Endodermal cell (in vitro differentiated cells): ENCODE data around the gene NAT8. TPM values are rescaled to one million over a fixed set of nuclear protein-coding genes. Genes with fewer than 3 reads are reported as not detected.
"Not testable (repeated sequence)": the region's sequence is repeated elsewhere in the genome, so short reads cannot be mapped to it uniquely, and the experiment has no call there.

Experiments
- DNase-seq: peaks from one replicate; pipeline ENCODE4 v3.0.0-alpha.2; 2017
- H3K27ac ChIP-seq: 2 replicates; pipeline ENCODE4 v1.5.1; 2013; ENCODE audit warnings: mild to moderate bottlenecking, low read depth, low read length, moderate library complexity
- H3K27me3 ChIP-seq: 2 replicates; pipeline ENCODE4 v1.6.1; 2013; ENCODE audit warnings: mild to moderate bottlenecking, low read length, moderate library complexity; ENCODE audit not compliant: insufficient read depth, control insufficient read depth, poor library complexity, severe bottlenecking
- H3K36me3 ChIP-seq: 2 replicates; pipeline ENCODE4 v1.7.0; 2013; ENCODE audit warnings: mild to moderate bottlenecking, low read length, moderate library complexity; ENCODE audit not compliant: control insufficient read depth, insufficient read depth
- H3K4me1 ChIP-seq: one replicate; pipeline ENCODE4 v1.7.0; 2013; ENCODE audit warnings: low read length; ENCODE audit not compliant: control insufficient read depth, insufficient read depth
- H3K4me3 ChIP-seq: 2 replicates; pipeline ENCODE4 v1.5.1; 2013; ENCODE audit warnings: mild to moderate bottlenecking, low read length, moderate library complexity
- H3K9ac ChIP-seq: 2 replicates; pipeline ENCODE4 v1.6.1; 2013; ENCODE audit warnings: mild to moderate bottlenecking, low read length, moderate library complexity; ENCODE audit not compliant: poor library complexity, severe bottlenecking; ENCODE audit errors: extremely low read depth
- H3K9me3 ChIP-seq: 2 replicates; pipeline ENCODE4 v1.6.1; 2013; ENCODE audit warnings: mild to moderate bottlenecking, low read length, moderate library complexity; ENCODE audit not compliant: control insufficient read depth
- H3K27ac Mint-ChIP-seq: 2 replicates; pipeline ENCODE4 v1.8.0; 2020; ENCODE audit warnings: mixed read lengths
- H3K27me3 Mint-ChIP-seq: 2 replicates; pipeline ENCODE4 v1.8.0; 2021; ENCODE audit warnings: mild to moderate bottlenecking, mixed read lengths; ENCODE audit not compliant: insufficient read depth
- H3K36me3 Mint-ChIP-seq: 2 replicates; pipeline ENCODE4 v1.8.0; 2020; ENCODE audit warnings: low read depth, mixed read lengths
- H3K4me1 Mint-ChIP-seq: 2 replicates; pipeline ENCODE4 v1.8.0; 2020; ENCODE audit warnings: mixed read lengths
- H3K4me3 Mint-ChIP-seq: 2 replicates; pipeline ENCODE4 v1.8.0; 2020; ENCODE audit warnings: mild to moderate bottlenecking, moderate library complexity, mixed read lengths
- H3K9me3 Mint-ChIP-seq: 2 replicates; pipeline ENCODE4 v1.8.0; 2020; ENCODE audit warnings: mild to moderate bottlenecking, mixed read lengths
- WGBS, 2 experiments: methylation state at CpG; one replicate each; pipeline versions ENCODE4 v1.1.5 to v1.1.7; 2013; ENCODE audit warnings: missing lambda C conversion rate in 2 of 2, mixed read lengths in 1 of 2; ENCODE audit not compliant: insufficient coverage in 1 of 2, insufficient read length in 1 of 2; 5-methylcytosine and 5-hydroxymethylcytosine counted together
- long read RNA-seq, 4 experiments: library from polyadenylated mRNA in 2 of 4; library from RNA in 1 of 4; library from capped mRNA in 1 of 4; stranded (forward) in 3 of 4; unstranded in 1 of 4; transcript quantifications; one replicate each; pipeline ENCODE4 v2.0.0, GENCODE V29; 2020 to 2021; ENCODE audit warnings: inconsistent platforms in 1 of 4
- polyA plus RNA-seq, 2 experiments: library from polyadenylated mRNA; stranded (reverse); fragments of 50-300 nt; gene quantifications; one replicate each; pipeline ENCODE4 v1.2.3, GENCODE V29; 2013
- total RNA-seq, 2 donors: library from RNA; stranded (reverse); fragmentation: NEBNext Ultra II Directional in 1 of 2; extraction: Animal tissue kit (Norgen Biotek cat#: 25700) in 1 of 2; gene quantifications; 2 replicates in 1 of 2; 3 replicates in 1 of 2; pipeline ENCODE4 v1.2.1, GENCODE V29; 2021
- TF ChIP-seq, protein P1 (sequence below): fragments of 200-600 bp; sonication (generic); conservative IDR thresholded peaks from 2 replicates; pipeline ENCODE4 v1.5.0; 2021; ENCODE audit warnings: antibody characterized with exemption, mild to moderate bottlenecking

NAT8 gene, protein sequence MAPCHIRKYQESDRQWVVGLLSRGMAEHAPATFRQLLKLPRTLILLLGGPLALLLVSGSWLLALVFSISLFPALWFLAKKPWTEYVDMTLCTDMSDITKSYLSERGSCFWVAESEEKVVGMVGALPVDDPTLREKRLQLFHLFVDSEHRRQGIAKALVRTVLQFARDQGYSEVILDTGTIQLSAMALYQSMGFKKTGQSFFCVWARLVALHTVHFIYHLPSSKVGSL
- not detected for total RNA-seq
- polyA plus RNA-seq (2013, experiment 1 of 2), result not detected
- not detected for polyA plus RNA-seq (2013, experiment 2 of 2)
- long read RNA-seq, experiment 1, result 0 reads
- long read RNA-seq, experiment 2, result 0 reads
- long read RNA-seq, experiment 3, result 0 reads
- long read RNA-seq, experiment 4, result 0 reads

DNA sequence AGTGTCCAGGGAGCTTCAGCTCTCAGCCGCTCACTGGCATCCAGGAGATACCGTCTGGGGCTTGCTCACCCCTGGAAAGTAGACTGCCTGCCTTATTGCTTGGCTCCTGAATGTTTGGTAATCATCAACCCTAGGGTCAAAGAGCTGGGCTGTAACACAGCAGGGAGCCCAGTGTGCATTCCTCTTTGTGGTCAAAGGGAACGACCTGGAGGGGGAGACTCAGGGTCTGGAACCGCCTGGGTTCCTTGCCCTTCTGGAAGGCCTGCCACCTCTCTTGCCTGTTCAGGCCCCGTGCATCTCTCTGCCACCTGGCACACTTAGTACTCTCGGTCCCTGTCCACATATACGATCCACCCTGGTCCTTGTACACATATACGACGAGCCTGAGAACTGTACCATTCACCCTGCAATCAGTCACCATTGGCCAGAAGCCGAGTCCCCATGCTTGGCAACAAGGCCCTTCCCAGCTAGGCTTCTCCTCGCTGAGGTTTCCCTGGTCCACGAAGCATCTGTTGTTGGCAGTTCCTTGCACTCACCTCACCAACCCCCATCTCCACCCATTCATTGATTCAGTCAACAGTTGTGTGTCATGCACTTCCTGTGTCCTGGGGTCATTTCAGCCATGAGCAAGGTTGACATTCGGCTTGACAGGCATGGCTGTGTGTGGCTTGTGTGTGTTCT, at the start of gene NAT8:
Gene NAT8 (minus strand): TSS at position 85 of the 681 bp plus-strand sequence. CDS start 794 bp downstream, outside the sequence.
- TF ChIP-seq, protein P1, sequence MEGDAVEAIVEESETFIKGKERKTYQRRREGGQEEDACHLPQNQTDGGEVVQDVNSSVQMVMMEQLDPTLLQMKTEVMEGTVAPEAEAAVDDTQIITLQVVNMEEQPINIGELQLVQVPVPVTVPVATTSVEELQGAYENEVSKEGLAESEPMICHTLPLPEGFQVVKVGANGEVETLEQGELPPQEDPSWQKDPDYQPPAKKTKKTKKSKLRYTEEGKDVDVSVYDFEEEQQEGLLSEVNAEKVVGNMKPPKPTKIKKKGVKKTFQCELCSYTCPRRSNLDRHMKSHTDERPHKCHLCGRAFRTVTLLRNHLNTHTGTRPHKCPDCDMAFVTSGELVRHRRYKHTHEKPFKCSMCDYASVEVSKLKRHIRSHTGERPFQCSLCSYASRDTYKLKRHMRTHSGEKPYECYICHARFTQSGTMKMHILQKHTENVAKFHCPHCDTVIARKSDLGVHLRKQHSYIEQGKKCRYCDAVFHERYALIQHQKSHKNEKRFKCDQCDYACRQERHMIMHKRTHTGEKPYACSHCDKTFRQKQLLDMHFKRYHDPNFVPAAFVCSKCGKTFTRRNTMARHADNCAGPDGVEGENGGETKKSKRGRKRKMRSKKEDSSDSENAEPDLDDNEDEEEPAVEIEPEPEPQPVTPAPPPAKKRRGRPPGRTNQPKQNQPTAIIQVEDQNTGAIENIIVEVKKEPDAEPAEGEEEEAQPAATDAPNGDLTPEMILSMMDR, result no peak
- H3K9me3 ChIP-seq, result peaks cover 18% of the 10 kb centered on the region
- H3K4me1 Mint-ChIP-seq, result no peaks in the 10 kb centered on the region
- no peak within 1 kb of the TSS for H3K27ac Mint-ChIP-seq
- no peaks in the 10 kb centered on the region for H3K4me1 ChIP-seq
- peaks cover 49% of the 10 kb centered on the region for H3K9me3 Mint-ChIP-seq
- no peak within 1 kb of the TSS for H3K27ac ChIP-seq
- no peaks in the 10 kb centered on the region for H3K36me3 Mint-ChIP-seq
- H3K27me3 ChIP-seq, result peaks cover 4% of the 10 kb centered on the region
- DNase-seq, result no peak
- H3K4me3 Mint-ChIP-seq, result no peak within 1 kb of the TSS
- H3K4me3 ChIP-seq, result no peak within 1 kb of the TSS
- H3K27me3 Mint-ChIP-seq, result peaks cover 51% of the 10 kb centered on the region
- WGBS, 2 experiments, result 76 to 85% methylated on average over 8 to 13 of the region's 13 CpGs
- no peaks in the 10 kb centered on the region for H3K36me3 ChIP-seq
- no peak within 1 kb of the TSS for H3K9ac ChIP-seq

DNA sequence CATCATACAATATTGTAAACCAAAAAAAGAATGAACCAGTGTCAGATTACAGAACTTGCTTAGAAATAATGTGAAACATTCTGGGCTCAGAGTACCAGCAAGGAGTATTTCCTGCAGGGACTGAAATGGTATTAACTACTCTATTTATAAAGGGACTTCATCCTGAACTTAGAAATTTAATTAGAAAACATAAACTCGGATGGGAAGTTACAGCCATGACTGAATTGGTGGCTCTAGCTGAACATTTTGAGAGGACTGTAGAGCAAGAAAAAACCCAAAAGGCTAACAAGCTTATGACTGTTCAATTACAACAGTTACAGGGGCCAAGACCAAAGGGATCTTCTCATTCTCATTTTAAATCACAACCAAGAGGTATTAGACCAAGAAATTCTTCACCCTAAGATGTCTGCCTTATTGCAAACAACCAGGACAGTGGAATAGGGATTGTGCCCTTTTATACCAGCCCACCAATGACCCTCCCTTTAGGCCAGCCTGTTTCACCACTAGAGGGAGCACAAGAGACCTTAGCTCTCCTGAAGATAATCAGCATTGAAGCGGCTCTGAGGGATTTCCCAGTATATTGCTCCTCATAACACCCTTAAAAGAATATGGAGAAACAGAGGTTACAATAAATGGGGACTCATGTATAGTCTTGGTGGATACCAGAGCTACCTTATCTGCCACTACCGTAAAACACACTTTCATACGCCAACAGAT, 48.3 kb upstream of the NAT8 start:
- H3K4me1 Mint-ChIP-seq, H3K36me3 ChIP-seq, H3K9me3 ChIP-seq, H3K4me3 ChIP-seq, H3K9ac ChIP-seq, H3K4me1 ChIP-seq, H3K4me3 Mint-ChIP-seq, H3K36me3 Mint-ChIP-seq, H3K27ac Mint-ChIP-seq, H3K27ac ChIP-seq: not testable (repeated sequence)
- peaks cover 14% of the 10 kb centered on the region for H3K9me3 Mint-ChIP-seq
- 59 to 80% methylated on average over 1 to 4 of the region's 4 CpGs for WGBS, 2 experiments
- DNase-seq, result peak; percentile 59
- TF ChIP-seq, protein P1, result peak; percentile 81
- peaks cover 62% of the 10 kb centered on the region for H3K27me3 Mint-ChIP-seq
- peaks cover 41% of the 10 kb centered on the region for H3K27me3 ChIP-seq

DNA sequence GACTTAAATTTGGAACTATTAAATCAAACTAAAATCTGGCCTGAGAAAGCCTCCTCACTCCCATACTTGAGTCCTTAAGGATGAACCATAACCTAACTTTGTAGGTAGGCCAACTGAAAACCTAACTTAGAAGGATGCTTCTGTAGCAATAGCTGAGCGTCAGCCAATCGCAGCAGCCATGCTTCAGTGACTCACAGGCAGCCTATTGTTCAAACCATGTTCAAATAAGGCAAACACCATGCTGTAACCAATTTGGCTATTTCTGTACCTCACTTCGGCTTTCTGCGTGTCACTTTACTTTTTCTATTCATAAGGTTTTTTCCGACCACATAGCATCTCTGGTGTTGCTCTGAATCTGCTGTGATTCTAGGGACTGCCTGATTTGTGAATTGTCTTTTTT, 46.3 kb upstream of the NAT8 start:
- H3K4me1 Mint-ChIP-seq, H3K36me3 ChIP-seq: not testable (repeated sequence)

More for the DNA sequence above, 46.3 kb upstream of the NAT8 start:
- not testable (repeated sequence) for DNase-seq, H3K4me3 Mint-ChIP-seq, H3K4me1 ChIP-seq, H3K9me3 ChIP-seq, H3K27ac Mint-ChIP-seq, H3K36me3 Mint-ChIP-seq, H3K27ac ChIP-seq, H3K4me3 ChIP-seq, H3K9ac ChIP-seq
- 90 to 92% methylated on average over 4 to 5 of the region's 5 CpGs for WGBS, 2 experiments
- peaks cover 58% of the 10 kb centered on the region for H3K27me3 Mint-ChIP-seq
- H3K27me3 ChIP-seq, result peaks cover 39% of the 10 kb centered on the region
- H3K9me3 Mint-ChIP-seq, result peaks cover 14% of the 10 kb centered on the region
